Measurements from ENCODE around the gene ATRNL1.

Gene ATRNL1

GRCh38 chr10:115882021-115882420 lies 788.9 kb downstream of the ATRNL1 start:
- DNase-seq (ENCODE audit: low read depth in 4 of 4, low spot score in 1 of 4): no peak

- DNase-seq (ENCODE audit: low read depth in 4 of 4, low spot score in 1 of 4): no peak
Observed at GRCh38 chr10:115883372-115883771, 790.2 kb downstream of the ATRNL1 start.

- no peak for DNase-seq (ENCODE audit: low read depth in 4 of 4, low spot score in 1 of 4)
Observed at GRCh38 chr10:115884331-115884730, 791.2 kb downstream of the ATRNL1 start.

DNA sequence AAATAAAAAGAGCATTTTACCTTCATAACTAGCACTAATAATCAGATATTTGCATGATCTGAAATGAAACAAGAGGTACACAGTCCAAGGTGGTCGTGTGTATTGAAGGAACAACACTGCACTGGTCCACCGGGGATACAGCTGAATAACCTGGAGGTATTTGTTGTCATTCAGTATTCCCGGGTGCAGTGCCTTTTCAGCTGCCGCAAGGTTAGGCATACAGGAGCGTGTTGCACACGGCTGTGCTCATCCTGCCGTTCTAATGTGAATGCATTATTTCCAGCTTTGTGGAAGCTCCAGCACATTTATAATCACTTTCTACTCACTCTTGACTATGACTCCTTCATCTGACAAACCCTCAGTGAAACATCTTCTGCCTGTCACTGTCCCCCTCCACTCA lies 802.0 kb downstream of the ATRNL1 start:
- DNase-seq (ENCODE audit: low read depth in 4 of 4, low spot score in 1 of 4): no peak

- DNase-seq (ENCODE audit: low read depth in 4 of 4, low spot score in 1 of 4): no peak
Observed at GRCh38 chr10:115898242-115898641, 805.1 kb downstream of the ATRNL1 start.

DNA sequence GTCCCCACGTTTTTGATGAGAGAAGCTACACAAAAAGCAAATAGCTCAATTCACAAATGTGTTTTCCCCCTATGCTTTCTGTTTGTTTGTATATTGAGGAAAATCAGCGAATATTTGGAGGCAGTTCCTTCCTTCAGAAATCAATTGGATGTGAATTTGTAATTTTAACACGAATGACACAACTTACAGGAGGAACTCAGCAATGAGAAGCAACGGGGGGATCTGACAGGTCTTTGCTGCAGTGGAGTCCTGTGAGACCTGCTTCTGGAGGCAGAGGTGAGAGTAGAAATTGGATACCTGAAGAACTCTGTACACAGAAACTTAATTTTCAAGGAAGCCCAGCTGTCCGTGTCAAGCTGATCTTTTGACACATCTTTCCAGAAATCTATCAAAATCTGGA lies 809.4 kb downstream of the ATRNL1 start:
- DNase-seq (ENCODE audit: low read depth in 4 of 4, low spot score in 1 of 4): no peak

DNA sequence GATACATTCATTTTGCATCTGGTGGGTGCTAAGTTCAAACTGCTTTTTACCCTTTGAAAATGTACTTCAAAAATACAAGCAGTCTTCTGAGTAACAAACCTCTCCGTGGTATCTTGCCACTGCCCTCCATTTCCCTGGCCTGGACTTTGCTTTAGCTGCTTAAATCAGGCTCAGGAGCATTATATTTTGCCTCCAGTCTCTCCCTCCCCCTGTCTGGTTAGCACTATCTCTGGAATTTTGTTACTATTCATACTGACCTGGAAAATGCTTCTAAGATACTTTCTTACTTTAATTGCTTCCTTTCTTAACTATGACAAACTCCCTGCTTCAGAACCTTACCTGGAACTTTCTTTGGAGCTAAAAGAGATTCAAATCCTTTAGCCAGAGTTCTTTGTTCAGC lies 810.0 kb downstream of the ATRNL1 start:
- DNase-seq (ENCODE audit: low read depth in 4 of 4, low spot score in 1 of 4): no peak

DNA sequence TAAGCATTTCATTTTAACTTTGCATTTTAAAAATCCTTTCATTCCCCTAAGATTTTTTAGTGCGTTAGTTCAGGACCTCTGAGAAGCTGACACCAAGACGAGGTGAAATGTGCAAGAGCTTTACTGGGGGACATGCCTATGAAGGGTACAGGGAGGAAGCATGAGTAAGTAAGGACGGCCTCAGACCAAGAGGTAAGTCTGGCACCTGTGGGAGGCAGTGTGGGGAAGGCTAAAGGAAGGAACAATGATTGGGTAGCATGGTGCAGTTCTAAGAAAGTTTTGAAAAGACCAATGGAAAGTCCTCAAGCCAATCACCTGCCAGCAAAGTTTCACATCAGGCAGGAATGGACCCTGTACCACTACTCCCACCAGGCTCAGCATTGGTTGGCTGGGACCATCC lies 810.7 kb downstream of the ATRNL1 start:
- DNase-seq (ENCODE audit: low read depth in 4 of 4, low spot score in 1 of 4): no peak

DNA sequence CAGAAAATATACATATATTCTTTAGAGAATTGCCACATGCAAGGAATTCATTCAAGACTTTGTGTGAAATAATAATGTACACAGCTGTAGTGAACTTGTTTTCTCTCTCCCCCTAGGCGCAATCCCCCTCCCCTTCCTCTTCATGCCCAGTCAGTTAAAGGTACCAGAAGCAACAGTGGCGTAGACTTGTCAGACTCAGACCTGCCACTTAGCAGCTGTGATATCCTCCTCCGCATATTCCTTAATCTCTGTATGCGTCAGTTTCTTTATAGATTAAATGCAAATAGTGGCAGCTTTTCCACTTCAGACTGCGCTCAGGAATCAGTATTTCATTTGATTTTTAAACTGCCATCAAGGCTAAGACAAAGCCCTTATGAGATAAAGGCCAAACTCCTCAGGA lies 815.9 kb downstream of the ATRNL1 start:
- no peak for DNase-seq (ENCODE audit: low read depth in 4 of 4, low spot score in 1 of 4)

- DNase-seq (ENCODE audit: low read depth in 4 of 4, low spot score in 1 of 4): no peak
Observed at GRCh38 chr10:115909962-115910731, 817.0 kb downstream of the ATRNL1 start.

DNA sequence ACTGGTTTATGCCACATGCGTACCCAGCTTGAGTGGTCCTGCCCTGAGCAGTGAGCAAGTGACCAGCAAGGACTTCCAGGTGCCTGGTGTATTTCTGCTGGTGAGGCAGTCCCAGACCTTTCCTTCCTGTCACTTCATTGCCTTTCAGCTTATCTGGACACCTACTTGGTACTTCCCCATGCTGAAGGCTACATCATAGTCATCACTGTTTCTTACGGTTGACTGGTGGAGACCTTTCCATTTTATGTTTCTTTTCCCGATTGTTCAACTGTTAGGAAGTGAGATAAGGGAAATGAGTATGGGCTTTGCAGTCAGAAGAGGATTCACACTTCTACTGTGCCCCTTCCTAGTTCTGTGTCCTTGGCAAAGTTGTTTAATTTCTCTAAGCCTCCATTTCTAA lies 821.3 kb downstream of the ATRNL1 start:
- DNase-seq (ENCODE audit: low read depth in 4 of 4, low spot score in 1 of 4): no peak

GRCh38 chr10:115915429-115915828 lies 822.3 kb downstream of the ATRNL1 start:
- no peak for DNase-seq (ENCODE audit: low read depth in 4 of 4, low spot score in 1 of 4)

DNA sequence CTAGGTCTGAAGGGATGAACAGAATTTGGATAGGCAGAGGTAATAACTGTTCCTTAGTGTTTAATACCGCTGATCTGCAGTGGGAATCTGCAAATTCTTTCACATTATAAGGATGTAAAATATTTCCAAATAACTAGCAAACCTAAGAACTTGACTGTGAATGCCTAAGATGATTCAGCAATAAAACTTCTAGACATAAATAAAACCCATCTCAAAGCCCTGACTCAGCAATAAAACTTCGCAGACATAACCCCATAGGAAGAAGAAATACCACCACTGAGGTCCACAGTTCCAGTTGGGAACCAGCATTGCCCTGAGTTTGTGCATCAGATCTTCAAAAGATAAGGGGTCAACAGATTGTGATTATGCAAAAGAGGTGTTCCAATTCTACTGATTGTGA lies 825.6 kb downstream of the ATRNL1 start:
- DNase-seq (ENCODE audit: low read depth in 4 of 4, low spot score in 1 of 4): no peak

GRCh38 chr10:115921795-115922194 lies 828.6 kb downstream of the ATRNL1 start:
- DNase-seq (ENCODE audit: low read depth in 4 of 4, low spot score in 1 of 4): no peak

- no peak for DNase-seq (ENCODE audit: low read depth in 4 of 4, low spot score in 1 of 4)
Observed at GRCh38 chr10:115931309-115931708, 838.1 kb downstream of the ATRNL1 start.

DNA sequence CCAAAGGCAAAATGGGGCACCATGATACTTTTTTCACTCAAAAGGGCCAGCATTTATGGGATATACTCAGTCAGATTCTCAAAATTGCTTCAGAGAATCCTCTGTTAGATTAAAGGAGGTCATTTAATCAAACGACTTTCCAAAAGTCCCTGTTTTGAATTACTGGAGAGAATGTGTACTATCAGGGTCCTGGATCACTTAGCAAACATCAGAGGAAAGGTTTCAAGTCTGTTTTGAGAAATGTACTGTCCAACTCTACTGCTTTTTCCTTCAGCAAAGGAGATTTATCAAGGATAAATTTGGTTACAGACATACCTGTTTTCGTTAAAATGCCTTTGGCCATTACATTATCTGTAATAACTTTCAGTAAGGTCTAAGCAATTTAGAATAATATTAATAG lies 838.9 kb downstream of the ATRNL1 start:
- DNase-seq (ENCODE audit: low read depth in 4 of 4, low spot score in 1 of 4): no peak

DNA sequence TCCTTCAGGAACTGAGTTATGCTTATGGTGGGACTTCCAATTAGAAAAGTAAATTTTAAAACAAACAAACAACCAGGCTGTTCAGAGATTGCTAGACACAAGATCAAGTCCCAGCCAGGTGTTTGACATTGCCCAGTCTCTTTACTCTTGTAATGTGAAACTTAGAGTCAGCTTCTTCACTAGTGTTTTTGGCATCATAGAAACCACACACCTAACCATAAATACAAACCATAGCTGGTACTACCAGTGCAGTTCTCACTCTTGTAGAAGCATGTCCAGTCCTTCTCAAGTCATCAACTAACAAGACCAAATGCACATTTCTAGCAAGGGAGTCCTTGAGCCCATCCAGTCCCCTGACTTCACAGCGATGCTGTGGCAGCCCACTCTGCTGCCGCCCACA lies 839.9 kb downstream of the ATRNL1 start:
- DNase-seq (ENCODE audit: low read depth in 4 of 4, low spot score in 1 of 4): no peak

- DNase-seq (ENCODE audit: low read depth in 4 of 4, low spot score in 1 of 4): no peak
Observed at GRCh38 chr10:115935731-115936130, 842.6 kb downstream of the ATRNL1 start.

- no peak for DNase-seq (ENCODE audit: low read depth in 4 of 4, low spot score in 1 of 4)
Observed at GRCh38 chr10:115936926-115937767, 844.0 kb downstream of the ATRNL1 start.

DNA sequence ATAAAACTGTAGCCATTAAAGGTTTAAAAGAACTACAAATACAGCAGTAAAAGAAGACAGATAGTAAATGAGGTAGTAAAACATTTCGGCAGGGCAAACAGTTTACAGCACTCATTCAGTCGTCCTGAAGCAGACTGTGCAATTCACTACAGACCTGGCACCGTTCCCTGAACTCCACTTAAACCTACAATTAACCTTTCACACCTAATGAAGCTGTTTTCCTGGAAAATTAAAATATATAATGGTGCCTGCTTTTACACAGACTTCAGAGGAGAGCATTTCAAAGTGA lies 844.5 kb downstream of the ATRNL1 start:
- no peak for DNase-seq (ENCODE audit: low read depth in 4 of 4, low spot score in 1 of 4)

GRCh38 chr10:115939101-115939854 lies 846.1 kb downstream of the ATRNL1 start:
- DNase-seq (ENCODE audit: low read depth in 4 of 4, low spot score in 1 of 4): no peak

DNA sequence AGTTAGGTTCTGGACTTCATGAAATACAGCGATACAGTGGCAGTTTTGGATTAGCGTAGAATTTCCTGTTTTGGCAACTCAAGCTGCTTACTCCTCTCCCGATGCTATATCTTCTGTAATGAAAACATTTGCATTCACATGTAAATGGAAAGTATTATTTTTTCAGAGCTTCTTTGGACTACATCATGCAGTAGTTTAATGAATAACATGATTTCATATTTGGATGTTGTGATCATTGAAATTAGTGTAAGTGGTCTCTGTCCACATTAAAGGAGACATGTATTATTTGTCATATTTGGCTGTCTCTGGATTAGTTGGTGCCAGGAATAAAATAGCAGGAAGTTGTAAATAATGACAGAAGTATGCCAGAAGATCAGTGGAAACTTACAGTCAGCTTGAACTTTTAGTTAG lies 848.2 kb downstream of the ATRNL1 start:
- DNase-seq (ENCODE audit: low read depth in 4 of 4, low spot score in 1 of 4): no peak
